HepG2 (cell line): ENCODE results near the gene DRAXIN. TPM values are rescaled to one million over a fixed set of nuclear protein-coding genes. Genes with fewer than 3 reads are reported as not detected.

Experiments used
- FLYWCH1 ChIP-seq: sonication (generic); formaldehyde crosslinking; IDR thresholded peaks from 2 replicates; pipeline ENCODE4 v1.8.1; 2023; ENCODE audit warnings: mild to moderate bottlenecking, missing genetic modification reagents
- GPN1 ChIP-seq: sonication (generic); formaldehyde crosslinking; IDR thresholded peaks from 2 replicates; pipeline ENCODE4 v1.5.1; 2020; ENCODE audit warnings: missing genetic modification reagents, borderline replicate concordance
- LCORL ChIP-seq, 2 experiments: fragments of 450-650 bp in 1 of 2; sonication (generic) in 1 of 2; formaldehyde crosslinking in 1 of 2; IDR thresholded peaks; 2 replicates each; pipeline versions ENCODE4 v1.5.0 to v1.6.1; 2017 to 2020; ENCODE audit warnings: antibody characterized with exemption in 1 of 2, missing genetic modification reagents in 1 of 2
- POLR2G ChIP-seq: fragments of 200-400 bp; formaldehyde crosslinking; IDR thresholded peaks from 2 replicates; pipeline ENCODE4 v1.6.1; 2018; ENCODE audit warnings: mild to moderate bottlenecking, low read depth, low read length, moderate library complexity
- SIN3B ChIP-seq: fragments of 150-350 bp; IDR thresholded peaks from 2 replicates; pipeline ENCODE4 v1.6.1; 2014; ENCODE audit warnings: low read length
- SOX6 ChIP-seq, 2 experiments: fragments of 450-650 bp in 1 of 2; sonication (generic) in 1 of 2; formaldehyde crosslinking in 1 of 2; IDR thresholded peaks; 2 replicates each; pipeline versions ENCODE4 v1.4.0 to v1.6.1; 2017 to 2020; ENCODE audit warnings: antibody characterized with exemption in 1 of 2, mild to moderate bottlenecking in 1 of 2, missing genetic modification reagents in 1 of 2
- TGIF2 ChIP-seq: IDR thresholded peaks from 2 replicates; pipeline ENCODE4 v1.6.1; 2016; ENCODE audit warnings: control low read depth, missing compliant biosample characterization
- ZNF367 ChIP-seq: sonication (generic); formaldehyde crosslinking; IDR thresholded peaks from 2 replicates; pipeline ENCODE4 v1.4.0; 2020; ENCODE audit warnings: missing genetic modification reagents, borderline replicate concordance
- polyA plus RNA-seq, 8 experiments: library from polyadenylated mRNA; depleted of rRNA in 3 of 8; stranded (reverse) in 7 of 8; unstranded in 1 of 8; fragments of >200 nt; fragmentation: Illumina TruSeq in 4 of 8; extraction: Trizol in 4 of 8; gene quantifications; 2 replicates each; pipeline versions ENCODE4 v1.2.1 to v1.2.3, GENCODE V29; 2011 to 2016; ENCODE audit warnings: low read depth in 4 of 8, missing spikeins in 1 of 8, mixed read lengths in 1 of 8; ENCODE audit not compliant: insufficient read depth in 1 of 8
- total RNA-seq, 5 experiments: library from RNA; depleted of rRNA; stranded (reverse); fragments of >200 nt; fragmentation: Illumina TruSeq; extraction: Trizol; gene quantifications; 2 replicates each; pipeline ENCODE4 v1.2.3, GENCODE V29; 2016; ENCODE audit warnings: low read depth in 1 of 5
- TF ChIP-seq, protein P1 (sequence below): sonication (generic); formaldehyde crosslinking; IDR thresholded peaks from 2 replicates; pipeline ENCODE4 v1.8.1; 2023; ENCODE audit warnings: mild to moderate bottlenecking, missing genetic modification reagents
- TF ChIP-seq, protein P2 (sequence below): sonication (generic); formaldehyde crosslinking; IDR thresholded peaks from 2 replicates; pipeline ENCODE4 v1.4.0; 2020; ENCODE audit warnings: mild to moderate bottlenecking, missing genetic modification reagents
- TF ChIP-seq, protein P3 (sequence below): sonication (generic); formaldehyde crosslinking; IDR thresholded peaks from 2 replicates; pipeline ENCODE4 v1.9.0; 2022; ENCODE audit warnings: missing genetic modification reagents, mild to moderate bottlenecking, borderline replicate concordance
- TF ChIP-seq, protein P4 (sequence below): sonication (generic); formaldehyde crosslinking; IDR thresholded peaks from 2 replicates; pipeline ENCODE4 v1.4.0; 2020; ENCODE audit warnings: mild to moderate bottlenecking, missing genetic modification reagents
- TF ChIP-seq, protein P5 (sequence below): sonication (generic); formaldehyde crosslinking; IDR thresholded peaks from 2 replicates; pipeline ENCODE4 v1.5.0; 2020; ENCODE audit warnings: missing genetic modification reagents

The DRAXIN gene
- total and polyA plus RNA-seq, 2 of the 13 experiments (the other 11 are each of a cell fraction or from before 2014, with no cell fraction given) = 0.02 TPM; not detected in 1

DNA sequence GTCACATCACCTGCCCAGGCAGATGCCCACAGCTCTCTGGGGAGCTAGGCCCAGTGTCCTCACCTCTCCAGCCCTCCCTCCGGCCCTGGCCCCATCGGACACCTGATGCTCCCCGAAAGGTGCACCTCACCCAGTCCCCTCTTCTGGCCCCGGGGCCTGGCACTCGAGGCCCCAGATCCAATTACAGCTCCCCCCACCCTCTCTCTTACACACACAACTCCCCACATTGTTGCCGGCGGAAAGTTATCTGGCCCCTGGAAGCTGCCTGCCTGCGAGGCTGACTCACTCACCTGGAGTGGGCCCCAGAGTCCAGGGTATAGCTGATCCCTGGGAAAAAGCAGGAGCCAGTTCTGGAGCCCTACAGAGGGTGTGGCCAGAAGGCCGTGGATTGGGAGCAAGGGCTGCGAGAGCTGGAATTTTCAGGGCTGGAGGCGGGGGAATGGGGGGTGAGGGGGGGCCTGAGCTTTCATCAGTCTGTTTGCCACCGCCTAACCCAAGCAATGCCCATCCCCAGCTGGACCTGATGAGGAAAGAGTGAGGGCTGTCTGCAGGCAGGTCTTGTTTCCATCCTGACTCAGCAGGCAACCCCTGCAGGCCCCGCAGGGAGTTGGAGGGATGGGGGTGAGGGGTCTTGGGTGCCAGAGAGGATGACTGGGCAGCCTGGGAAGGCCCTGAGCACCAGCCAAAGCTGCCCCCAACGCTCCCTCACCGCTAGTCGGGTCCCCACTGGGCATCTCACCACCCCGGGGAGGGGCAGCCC lies 38.2 kb upstream of the DRAXIN start (continued):
- TF ChIP-seq, protein P1, sequence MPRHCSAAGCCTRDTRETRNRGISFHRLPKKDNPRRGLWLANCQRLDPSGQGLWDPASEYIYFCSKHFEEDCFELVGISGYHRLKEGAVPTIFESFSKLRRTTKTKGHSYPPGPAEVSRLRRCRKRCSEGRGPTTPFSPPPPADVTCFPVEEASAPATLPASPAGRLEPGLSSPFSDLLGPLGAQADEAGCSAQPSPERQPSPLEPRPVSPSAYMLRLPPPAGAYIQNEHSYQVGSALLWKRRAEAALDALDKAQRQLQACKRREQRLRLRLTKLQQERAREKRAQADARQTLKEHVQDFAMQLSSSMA (CRISPR knock-in tag) = no peak
- TF ChIP-seq SOX6 (IDR thresholded peaks at IDR 0.05) (no peak), SOX6 (CRISPR knock-in tag; IDR thresholded peaks at IDR 0.05) (peak; percentile 56), TGIF2 (CRISPR knock-in tag) (peak; percentile 38; the same call in 1 of the 2 replicates), SIN3B (no peak), LCORL (IDR thresholded peaks at IDR 0.05) (no peak), LCORL (CRISPR knock-in tag; IDR thresholded peaks at IDR 0.05) (0 out of 2 replicates have a peak, but pooled peaks have one; percentile 33), POLR2G (peak; percentile 72), GPN1 (CRISPR knock-in tag) (no peak), FLYWCH1 (CRISPR knock-in tag) (no peak), ZNF367 (CRISPR knock-in tag) (0 out of 2 replicates have a peak, but pooled peaks have one; percentile 25)
- TF ChIP-seq, protein P2, sequence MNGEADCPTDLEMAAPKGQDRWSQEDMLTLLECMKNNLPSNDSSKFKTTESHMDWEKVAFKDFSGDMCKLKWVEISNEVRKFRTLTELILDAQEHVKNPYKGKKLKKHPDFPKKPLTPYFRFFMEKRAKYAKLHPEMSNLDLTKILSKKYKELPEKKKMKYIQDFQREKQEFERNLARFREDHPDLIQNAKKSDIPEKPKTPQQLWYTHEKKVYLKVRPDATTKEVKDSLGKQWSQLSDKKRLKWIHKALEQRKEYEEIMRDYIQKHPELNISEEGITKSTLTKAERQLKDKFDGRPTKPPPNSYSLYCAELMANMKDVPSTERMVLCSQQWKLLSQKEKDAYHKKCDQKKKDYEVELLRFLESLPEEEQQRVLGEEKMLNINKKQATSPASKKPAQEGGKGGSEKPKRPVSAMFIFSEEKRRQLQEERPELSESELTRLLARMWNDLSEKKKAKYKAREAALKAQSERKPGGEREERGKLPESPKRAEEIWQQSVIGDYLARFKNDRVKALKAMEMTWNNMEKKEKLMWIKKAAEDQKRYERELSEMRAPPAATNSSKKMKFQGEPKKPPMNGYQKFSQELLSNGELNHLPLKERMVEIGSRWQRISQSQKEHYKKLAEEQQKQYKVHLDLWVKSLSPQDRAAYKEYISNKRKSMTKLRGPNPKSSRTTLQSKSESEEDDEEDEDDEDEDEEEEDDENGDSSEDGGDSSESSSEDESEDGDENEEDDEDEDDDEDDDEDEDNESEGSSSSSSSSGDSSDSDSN = peak; percentile 59; the same call in 1 of the 2 replicates
- TF ChIP-seq, protein P3, sequence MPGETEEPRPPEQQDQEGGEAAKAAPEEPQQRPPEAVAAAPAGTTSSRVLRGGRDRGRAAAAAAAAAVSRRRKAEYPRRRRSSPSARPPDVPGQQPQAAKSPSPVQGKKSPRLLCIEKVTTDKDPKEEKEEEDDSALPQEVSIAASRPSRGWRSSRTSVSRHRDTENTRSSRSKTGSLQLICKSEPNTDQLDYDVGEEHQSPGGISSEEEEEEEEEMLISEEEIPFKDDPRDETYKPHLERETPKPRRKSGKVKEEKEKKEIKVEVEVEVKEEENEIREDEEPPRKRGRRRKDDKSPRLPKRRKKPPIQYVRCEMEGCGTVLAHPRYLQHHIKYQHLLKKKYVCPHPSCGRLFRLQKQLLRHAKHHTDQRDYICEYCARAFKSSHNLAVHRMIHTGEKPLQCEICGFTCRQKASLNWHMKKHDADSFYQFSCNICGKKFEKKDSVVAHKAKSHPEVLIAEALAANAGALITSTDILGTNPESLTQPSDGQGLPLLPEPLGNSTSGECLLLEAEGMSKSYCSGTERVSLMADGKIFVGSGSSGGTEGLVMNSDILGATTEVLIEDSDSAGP (CRISPR knock-in tag) = no peak
- TF ChIP-seq, protein P4, sequence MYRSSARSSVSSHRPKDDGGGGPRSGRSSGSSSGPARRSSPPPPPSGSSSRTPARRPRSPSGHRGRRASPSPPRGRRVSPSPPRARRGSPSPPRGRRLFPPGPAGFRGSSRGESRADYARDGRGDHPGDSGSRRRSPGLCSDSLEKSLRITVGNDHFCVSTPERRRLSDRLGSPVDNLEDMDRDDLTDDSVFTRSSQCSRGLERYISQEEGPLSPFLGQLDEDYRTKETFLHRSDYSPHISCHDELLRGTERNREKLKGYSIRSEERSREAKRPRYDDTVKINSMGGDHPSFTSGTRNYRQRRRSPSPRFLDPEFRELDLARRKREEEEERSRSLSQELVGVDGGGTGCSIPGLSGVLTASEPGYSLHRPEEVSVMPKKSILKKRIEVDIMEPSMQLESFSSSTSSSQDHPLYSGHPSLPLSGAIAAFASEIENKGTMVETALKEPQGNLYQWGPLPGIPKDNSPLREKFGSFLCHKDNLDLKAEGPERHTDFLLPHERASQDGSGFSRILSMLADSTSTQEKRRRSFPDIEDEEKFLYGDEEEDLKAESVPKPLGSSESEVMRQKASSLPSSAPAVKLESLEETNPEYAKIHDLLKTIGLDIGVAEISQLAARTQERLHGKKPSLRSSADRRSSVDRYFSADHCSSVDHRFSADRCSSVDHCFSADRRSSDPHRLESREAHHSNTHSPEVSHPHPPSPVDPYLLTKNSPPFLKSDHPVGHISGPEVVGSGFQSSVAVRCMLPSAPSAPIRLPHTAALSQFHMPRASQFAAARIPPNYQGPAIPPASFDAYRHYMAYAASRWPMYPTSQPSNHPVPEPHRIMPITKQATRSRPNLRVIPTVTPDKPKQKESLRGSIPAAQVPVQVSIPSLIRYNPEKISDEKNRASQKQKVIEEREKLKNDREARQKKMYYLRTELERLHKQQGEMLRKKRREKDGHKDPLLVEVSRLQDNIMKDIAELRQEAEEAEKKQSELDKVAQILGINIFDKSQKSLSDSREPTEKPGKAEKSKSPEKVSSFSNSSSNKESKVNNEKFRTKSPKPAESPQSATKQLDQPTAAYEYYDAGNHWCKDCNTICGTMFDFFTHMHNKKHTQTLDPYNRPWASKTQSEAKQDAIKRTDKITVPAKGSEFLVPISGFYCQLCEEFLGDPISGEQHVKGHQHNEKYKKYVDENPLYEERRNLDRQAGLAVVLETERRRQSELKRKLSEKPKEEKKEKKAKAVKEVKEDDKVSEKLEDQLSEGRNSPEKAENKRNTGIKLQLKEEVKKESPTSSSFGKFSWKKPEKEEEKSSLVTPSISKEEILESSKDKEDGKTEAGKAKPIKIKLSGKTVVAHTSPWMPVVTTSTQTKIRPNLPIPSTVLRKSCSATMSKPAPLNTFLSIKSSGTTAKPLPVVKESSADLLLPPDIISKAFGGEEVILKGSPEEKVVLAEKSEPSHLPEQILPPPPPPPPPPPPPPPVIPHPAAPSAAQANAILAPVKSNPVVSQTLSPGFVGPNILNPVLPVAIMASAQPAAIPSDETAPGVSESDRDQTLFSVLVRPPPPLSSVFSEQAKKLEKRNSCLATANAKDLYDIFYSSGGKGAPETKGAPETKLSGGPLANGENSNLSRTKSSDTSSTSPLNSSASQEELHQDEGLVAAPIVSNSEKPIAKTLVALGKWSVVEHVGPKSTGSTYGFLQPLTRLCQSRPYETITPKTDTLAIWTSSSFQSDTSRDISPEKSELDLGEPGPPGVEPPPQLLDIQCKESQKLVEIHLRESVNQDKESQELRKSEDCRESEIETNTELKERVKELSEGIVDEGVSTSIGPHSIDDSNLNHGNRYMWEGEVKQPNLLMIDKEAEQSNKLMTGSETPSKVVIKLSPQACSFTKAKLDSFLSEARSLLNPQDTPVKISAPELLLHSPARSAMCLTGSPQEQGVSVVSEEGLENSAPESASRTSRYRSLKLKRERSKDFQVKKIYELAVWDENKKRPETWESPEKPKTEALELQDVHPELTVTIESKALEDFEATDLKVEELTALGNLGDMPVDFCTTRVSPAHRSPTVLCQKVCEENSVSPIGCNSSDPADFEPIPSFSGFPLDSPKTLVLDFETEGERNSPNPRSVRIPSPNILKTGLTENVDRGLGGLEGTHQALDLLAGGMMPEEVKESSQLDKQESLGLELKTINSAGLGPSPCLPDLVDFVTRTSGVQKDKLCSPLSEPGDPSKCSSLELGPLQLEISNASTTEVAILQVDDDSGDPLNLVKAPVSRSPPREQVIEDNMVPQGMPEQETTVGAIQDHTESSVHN (CRISPR knock-in tag) = no peak
- TF ChIP-seq, protein P5, sequence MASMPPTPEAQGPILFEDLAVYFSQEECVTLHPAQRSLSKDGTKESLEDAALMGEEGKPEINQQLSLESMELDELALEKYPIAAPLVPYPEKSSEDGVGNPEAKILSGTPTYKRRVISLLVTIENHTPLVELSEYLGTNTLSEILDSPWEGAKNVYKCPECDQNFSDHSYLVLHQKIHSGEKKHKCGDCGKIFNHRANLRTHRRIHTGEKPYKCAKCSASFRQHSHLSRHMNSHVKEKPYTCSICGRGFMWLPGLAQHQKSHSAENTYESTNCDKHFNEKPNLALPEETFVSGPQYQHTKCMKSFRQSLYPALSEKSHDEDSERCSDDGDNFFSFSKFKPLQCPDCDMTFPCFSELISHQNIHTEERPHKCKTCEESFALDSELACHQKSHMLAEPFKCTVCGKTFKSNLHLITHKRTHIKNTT = no peak
